Right lobe of liver (tissue), 4 donors: ENCODE data around the gene TRIM41.

Experiments used
- POLR2A ChIP-seq: fragments of 450-650 bp; IDR thresholded peaks from one replicate; pipeline ENCODE4 v1.6.1; 2017; ENCODE audit warnings: antibody characterized with exemption, mild to moderate bottlenecking
- TF ChIP-seq, protein P1 (sequence below), 4 donors: fragments of 200-600 bp in 3 of 4; fragments of 450-650 bp in 1 of 4; IDR thresholded peaks; one replicate each; pipeline versions ENCODE4 v1.5.1 to v1.8.0; 2016 to 2022; ENCODE audit warnings: antibody characterized with exemption in 4 of 4, mild to moderate bottlenecking in 2 of 4
- donor health status: DM: no; HTN: no; CAD: no.
- donor health status: DM: no; HTN: no; CAD: no.
- donor health status: DM: no; HTN: yes; CAD: no.

- TF ChIP-seq, protein P1, sequence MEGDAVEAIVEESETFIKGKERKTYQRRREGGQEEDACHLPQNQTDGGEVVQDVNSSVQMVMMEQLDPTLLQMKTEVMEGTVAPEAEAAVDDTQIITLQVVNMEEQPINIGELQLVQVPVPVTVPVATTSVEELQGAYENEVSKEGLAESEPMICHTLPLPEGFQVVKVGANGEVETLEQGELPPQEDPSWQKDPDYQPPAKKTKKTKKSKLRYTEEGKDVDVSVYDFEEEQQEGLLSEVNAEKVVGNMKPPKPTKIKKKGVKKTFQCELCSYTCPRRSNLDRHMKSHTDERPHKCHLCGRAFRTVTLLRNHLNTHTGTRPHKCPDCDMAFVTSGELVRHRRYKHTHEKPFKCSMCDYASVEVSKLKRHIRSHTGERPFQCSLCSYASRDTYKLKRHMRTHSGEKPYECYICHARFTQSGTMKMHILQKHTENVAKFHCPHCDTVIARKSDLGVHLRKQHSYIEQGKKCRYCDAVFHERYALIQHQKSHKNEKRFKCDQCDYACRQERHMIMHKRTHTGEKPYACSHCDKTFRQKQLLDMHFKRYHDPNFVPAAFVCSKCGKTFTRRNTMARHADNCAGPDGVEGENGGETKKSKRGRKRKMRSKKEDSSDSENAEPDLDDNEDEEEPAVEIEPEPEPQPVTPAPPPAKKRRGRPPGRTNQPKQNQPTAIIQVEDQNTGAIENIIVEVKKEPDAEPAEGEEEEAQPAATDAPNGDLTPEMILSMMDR (IDR thresholded peaks at IDR 0.05): no peak
- TF ChIP-seq POLR2A: no peak
Measured at GRCh38 chr5:181233801-181234454, 10.8 kb downstream of the TRIM41 start.
